RKO (cell line): ENCODE measurements around the gene NAPA.

ENCODE experiments used
- DNase-seq: peaks from one replicate; pipeline ENCODE4 v3.0.0-alpha.2; 2016; ENCODE audit warnings: low spot score

Gene NAPA

DNA sequence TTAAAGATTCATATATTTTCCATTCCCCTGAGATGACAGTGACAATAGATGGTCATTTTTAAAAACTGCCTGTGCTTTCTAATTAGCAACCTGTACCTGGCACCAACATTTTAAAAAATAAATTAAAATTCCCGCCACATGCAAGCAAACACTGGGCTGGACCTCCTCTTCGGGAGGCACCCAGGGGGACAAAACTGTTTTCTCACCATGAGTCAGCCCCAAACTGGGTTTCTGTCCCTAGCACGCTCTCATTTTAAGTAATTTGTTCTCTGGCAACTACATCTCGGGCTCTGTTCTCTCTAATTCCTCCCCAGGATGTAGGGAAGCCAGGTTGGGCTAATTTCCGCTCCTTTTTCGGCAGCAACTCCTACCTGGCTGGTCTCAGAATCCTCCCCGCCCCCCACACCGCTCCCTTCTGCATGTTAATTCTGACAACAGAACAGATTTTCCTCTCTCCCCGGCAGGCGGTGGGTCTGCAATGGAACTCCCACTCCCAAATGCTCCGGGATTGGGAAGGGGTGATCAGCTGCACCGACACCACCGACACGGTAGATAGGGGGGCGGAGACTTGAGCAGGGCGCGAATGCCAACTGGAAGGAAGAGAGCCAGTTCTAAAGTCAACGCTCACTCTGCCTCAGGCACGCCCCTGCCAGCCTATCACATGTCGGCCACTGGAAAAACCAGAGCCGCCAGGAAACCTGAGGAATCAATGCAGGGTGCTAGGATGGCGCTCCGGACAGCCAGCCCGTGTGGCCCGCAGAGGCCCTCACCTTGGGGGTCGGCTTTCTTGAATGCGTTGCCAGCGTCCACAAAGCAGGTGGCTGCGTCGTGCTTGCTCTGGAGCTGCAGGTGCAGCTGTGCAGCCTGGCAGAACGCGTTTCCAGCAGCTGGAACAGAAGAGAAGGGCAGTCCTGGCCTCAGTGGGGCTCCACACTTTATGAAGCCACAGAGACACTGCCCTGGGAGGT is 14.7 kb downstream of the NAPA start:
- DNase-seq: no peak

DNA sequence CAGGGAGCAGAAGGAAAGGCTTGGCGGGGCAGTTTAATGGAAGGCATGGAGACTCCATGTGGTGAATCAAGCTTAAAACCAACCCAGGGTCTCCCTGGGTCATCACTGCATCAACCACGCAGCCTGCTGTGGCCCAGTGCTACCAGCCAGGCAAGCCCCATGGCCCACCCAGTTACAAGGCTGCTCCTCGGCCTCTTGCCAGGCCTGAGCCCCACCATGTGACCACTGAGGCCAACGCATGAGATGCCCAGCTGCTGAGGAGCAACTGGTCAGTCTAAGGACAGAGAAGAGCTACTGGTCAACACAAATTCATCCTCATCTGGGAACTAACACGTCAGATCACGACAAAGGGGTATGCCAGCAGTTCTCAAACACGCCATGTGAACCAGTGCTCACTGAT is 15.5 kb downstream of the NAPA start:
- DNase-seq: no peak

DNA sequence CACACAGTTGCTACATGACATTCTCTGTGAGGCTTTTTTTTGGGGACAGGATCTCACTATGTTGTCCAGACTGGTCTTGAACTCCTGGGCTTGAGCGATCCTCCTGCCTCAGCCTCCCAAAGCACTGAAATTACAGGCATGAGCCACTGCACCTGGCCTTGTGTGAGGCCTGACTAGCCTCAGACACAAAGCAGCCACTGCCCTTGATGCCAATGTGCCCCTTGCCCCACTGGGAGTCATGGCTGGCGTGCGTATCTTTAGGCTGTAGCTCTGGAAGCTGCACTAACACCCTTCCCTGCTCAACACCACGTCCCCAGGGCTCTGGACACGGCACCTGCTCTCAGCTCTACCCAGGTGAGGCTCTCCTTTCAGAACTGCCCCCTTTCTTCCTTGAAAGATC is 16.3 kb downstream of the NAPA start:
- no peak for DNase-seq

DNA sequence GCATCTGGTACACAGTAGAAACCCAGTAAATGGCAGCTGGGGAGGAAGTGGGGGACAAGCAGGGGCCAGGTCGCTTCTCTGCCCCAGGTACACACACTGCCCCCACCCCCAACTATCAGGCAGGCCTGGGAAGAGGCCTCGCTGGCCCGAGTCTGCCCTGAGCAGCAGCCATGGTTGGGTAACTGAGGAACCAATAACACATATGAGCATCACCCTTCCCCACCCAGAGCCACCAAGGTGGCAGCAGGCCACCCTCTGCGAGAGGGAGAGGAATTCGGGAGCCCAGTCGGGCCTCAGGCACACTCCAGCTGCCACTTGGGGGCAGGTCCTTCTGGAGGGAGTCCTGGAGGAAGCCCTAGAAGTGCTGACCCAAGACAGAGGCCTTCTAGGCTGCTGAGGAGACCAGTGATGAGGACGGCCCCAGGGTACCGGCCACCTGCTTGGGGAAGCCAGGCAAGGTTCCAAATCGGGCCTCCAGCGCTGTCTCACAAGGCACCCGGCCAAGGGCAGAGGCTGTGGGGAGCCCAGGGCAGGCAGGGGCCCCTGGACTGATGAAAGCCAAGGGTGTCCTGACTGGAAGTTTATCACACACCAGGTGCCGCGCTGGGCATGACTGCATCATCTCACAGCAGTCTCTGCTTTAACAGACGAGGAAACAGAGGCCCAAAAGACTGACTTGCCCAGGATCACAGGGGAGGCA is 16.9 kb downstream of the NAPA start:
- DNase-seq: no peak

DNA sequence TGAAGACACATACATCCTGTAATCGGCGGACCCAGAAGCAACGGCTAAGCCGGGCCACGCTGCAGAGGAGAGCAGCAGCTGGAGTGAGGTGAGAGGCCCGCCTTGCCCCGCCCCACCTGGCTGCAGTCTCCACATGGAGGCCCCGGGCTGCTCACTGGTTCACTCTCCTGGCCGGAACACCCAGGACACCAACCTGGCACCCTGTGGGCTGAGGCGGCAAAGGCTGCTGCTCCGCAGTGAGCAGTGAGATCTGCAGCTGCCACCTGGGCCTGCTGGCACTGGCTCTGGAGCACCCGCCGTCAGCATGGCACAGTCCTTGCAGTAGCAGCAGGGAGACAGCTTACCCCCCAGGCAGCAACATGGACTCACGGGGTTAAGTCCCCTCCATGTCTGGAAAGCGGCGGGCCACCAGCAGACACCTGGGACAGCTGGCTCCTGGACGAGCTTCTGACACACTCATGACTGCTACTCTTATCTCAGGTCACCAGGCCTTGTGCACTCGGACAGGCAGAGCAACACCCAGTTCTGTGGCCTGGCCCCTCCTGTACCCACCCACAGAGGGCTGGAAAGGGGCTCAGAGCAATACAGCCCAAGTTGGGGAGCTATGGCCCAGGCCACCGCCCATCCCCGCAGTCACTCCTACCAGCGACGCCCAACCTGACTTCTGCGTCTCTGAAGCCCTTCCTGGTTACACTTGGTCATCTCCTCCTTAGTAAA is 17.7 kb downstream of the NAPA start:
- DNase-seq: no peak

DNA sequence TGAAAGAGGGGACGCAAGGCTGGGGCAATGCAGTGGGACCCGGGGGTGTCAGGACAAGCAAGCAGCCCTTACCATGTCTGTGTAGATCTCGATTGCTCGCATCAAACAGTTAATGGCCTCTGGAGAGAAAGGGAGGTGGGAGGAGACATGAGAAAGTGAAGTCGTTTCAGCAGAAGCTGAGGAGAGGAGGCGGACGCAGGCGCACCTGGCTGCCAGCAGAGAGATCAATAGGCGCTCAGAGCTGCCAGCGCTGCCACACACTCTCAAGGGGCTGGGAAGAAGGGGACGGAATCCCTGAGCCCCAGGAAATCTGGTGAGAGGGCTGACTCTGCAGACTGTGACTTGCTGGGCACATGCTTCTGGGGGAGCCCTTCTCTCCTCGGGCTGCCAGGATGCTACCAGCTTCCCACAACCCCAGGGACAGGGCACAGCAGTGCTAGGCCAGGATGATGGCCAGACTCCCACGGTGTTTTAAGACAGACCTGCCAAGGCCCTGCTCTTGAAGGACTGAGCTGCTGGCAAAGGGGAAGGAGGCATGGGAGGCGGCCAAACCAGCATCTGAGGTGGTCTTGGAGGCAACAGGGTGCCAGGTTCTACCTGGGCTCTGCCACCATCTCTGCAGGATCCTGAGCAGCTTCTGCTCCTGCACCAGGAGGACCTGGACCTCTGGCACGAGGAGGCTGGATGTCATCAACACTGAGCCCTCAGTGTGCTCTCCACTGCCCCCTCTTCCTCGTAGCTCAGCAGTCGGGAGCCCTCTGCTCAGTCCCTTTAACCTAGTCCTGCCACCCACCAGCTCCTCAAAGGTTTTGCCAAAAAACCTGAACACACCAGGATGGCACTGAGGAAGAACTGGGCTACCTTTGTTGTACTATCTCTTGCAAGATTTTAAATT is 19.1 kb downstream of the NAPA start:
- no peak for DNase-seq

DNA sequence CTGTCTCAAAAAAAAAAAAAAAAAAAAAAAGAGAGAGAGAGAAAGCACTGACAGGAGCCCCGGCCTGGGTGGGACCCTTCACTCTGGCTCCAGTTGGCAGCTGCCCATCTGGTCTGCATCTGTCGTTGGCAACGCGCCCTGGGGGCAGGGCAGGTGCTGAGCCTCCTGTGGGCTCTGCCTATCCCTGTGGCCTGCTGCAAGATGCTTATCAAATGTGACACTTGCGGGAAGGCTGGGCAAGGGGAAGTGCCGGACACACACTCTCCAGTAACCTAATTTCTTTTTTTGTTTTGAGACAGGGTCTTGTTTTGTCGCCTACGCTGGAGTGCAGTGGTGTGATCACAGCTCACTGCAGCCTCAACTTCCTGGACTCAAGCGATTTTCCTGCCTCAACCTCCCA is 20.1 kb downstream of the NAPA start:
- no peak for DNase-seq

DNA sequence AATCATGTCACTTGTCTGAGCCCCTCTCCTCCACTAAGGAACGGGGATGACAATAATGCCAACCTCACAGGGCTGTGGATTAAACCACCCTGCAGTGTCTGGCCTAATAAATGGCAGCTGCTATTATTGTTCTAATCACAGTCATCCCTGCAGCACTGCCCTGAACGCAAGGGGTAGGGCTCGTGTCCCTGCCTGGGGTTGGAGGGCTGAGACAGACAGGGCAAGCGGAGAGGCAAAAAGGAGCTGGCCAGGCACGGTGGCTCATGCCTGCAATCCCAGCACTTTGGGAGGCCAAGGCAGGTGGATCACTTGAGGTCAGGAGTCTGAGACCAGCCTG is 20.7 kb downstream of the NAPA start:
- no peak for DNase-seq

DNA sequence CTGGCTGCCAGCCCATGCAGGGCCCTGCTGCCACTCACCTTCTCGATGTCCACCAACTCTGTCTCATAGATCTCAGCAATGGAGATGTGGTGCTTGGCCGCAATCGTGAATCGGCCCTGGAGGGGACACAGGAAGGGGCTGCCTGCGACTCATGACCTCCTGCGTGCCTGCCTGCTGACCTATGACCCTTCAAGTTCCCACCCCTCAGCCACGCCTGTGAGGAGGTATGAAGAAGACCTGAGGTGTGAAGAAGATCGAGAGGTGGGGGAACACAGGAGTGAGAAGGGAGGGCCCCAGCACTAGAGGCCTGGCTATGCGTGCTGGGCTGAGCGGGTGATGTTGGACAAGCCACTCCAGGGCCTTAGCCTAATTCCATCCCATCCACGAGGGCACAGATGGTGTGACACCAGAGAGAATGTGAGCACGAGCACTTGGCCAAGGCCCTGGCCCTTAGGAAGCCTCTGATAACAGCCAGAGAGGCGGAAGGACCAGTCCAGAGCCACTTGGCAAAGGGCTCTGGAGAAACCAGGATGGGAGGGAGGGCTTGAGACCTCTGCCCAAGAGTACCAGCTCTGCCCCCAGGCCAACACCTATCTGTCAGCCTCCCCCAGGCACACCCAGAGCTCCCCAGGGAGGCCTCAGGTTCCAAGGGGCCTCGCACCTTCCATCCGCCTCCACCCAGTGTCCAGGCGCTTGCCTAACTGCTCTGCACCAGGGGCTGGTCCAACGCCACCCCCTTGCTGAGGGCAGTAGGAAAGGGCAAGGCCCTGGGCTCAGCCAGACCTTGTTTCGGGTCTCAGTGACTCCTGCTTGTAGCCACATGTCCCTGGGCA is 21.3 kb downstream of the NAPA start:
- no peak for DNase-seq

DNA sequence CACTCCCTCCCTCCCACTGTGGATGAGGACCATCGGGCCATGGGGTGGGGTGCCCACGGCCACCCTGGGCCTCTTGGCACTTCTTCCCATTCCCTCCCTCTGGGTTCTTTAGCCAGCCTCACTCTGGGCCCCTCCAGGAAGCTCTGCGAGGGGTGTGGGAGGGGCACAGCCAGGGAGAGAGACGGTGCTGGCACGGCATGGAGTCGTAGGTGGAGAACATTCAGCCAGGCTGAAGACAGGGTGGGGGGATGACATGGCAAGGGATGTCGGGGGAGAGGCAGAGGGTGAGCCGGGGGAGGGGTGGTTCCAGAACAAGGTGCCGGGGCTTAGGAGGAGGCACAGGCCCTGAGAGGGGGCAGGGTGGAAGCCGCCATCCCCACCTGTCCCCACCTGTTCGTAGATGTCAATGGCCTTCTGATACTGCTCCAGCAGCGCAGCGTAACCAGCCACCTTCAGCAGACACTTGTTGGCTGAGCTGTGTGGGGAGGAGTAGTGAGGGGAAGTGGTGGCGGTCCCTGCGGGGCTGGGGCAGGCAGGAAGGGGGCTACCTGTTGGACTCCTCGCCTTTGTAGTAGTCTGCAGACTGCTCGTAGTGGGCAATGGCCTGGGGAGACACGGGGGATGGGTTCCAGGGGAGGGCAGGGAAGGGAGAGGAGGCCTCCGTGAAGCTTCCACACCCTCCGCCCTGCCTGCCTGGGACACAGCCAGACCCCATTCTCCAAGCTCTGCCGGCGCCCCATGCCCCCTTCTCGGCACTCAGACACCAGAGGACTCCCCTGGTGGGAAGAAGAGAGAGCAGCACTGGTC is 22.1 kb downstream of the NAPA start:
- no peak for DNase-seq

DNA sequence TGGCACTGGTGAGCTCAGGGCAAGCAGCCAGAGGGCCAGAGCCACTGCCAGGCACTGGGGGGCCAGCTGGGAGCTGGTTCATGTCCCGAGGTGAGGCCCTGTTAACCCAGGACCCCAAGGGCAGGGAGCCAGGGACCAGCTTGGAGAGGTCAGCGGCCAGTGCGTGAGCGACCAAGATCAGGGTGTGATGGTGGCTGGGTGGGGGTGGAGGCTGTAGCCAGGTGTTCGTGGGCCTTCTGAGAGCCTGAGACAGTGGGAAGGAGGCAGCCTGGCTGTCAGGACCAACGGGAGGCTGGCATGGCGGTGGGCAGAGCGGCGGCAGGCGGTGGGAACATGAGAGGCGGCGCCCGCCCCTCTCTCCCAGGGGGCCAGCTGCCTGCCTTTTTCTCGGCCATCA is 22.7 kb downstream of the NAPA start:
- DNase-seq: no peak

DNA sequence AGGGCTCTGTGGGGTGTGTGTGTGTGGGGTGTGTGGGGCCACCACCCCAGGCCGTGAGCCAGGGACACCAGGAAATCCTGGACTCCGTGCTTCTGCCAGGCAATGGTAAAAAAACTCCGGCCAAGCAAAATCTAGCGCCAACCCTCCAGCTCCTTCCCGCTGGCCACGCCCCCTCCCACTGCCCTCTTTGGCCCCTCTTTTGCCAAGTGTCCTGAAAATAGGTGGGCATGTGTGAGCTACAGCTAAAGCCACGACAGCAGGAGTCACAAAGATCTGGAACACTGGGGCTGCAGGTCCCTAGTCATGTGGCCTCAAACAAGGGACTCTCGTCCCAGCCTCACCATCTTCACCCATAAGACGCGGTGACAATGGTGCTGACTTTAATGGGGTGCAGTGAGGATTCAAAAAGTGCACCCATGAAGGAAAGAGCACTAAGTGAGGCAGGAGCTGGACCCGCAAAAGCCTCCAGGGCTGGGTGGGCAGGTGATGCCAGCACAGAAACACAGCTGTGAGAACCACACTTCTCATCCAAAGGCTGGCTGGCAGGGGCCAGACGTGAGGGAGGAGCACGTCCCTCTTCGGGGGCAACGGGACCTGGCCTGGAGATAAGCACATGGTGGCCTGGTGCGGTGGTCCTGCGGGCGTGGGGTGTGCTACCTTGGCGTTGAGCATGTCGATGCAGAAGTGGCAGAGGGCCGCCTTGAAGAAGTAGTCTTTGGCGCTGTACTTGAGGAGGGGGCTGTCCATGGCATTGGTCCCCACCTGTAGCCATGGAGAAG is 23.3 kb downstream of the NAPA start:
- DNase-seq: no peak

DNA sequence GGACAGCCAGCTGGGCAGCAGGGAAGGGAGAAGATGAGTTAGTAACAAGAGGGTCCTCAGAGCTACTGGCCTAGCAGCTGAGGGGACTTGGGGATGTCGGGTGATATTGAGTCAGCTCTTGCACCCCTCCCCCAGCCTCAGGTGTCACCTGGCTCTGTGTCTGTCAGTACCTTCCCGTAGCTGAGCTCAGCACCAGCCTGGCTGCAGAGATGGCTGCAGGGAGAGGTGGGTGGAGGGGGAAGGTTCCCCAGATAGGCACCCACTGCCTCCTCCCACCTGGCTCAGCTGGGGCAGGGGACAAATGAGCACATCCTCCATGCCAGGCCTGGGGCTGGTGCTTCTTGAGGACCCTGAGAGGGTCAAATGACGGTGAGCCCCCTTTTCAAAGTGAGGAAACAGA is 24.0 kb downstream of the NAPA start:
- no peak for DNase-seq

DNA sequence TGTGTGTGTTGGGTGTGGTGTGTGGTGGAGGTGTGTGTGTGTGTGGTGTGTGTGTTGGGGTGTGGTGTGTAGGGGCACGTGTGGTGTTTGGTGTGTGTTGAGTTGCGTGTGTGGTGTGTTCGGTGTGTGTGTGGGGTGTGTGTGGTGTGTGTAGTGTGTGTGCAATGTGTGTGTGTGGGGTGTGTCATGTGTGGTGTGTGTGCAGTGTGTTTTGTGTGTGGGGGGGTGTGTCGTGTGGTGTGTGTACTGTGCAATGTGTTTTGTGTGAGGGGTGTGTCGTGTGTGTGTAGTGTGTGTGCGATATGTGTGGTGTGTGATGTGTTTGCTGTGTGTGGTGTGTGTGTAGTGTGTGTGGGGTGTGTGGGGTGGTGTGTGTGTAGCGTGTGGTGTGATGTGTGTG is 24.8 kb downstream of the NAPA start:
- DNase-seq: no peak

DNA sequence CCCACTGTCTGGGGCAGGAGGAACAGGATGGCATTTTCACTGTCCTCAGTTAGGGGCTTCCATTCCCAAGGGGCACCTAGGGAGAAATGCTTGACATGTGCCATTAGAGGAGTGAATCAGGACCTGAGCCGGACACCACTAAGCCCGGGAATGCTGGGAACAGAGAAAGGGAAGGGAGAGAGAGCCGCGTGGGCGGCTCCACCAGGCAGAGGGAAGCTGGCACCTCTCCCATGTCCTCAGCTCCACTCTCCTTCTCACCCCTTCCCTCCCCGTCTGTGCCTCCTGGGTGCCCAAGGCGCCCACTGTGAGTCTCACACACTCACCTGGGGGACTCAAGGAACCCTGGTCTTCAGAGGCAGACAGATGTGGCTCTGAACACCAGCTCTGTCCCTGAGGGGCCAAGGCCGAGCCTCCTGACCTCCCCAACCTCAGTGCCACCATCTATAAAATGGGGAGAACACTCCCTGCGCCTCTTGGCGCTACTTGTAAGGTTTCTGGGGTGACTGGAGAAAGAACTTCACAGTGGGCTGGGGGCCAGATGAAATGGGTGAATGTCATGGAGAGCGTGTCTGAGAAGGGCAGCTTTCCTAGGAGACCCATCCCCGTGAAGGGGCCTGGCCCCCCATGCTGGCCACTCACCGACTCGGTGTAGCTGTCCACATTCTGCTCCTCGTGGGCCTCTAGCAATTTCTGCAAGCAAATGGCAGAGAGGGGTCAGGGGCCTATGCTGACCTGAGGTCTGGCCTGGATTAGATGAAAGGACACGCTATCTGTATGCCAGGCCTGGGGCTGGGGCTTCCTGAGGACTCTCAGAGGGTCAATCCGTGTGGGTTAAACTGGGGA is 25.6 kb downstream of the NAPA start:
- DNase-seq: no peak

DNA sequence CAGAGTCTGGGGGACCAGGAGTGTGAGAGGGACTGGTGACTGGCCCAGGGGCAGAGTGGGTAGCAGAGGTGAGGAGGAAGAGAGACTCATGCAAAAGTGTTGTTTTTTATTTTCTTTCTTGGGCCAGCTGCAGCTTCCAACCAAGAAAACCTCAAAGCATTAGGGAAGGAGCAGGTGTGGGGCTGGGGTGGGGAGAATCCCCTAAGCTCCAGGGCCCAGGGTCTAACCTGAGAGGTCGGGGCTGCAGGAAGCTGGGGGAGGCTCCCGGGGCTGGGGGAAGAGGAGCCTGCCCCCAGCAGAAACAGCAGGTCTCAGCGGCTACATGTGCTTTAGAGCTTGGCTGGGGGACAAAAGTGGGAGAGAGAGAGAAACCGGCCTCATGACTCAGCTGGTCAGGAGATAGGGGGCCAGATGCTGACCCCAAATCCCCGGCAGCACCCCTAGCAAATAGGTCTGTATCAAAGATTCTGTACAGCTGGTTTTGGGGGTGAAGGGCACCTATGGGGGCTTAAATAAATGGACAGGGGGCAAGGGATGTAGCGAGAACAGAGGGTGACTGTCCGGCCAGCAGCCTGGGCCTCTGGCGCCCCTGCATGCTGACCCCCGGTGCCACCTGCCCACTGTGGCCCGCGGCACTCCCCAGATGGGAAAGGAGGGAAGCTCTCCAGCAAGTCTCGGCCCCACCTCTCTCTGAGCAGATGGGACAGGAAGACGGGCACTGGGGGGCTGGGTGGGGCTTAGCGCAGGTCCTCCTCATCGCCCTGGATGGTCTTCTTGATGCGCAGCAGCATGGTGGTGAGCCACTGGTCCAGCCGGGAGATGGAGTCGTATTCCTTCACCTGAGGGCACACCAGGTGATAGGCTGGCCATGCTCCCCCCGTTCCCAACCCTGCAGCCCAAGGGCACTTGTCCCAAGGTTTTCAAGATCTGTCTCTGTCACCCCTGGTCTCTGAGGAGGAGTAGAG is 27.0 kb downstream of the NAPA start:
- no peak for DNase-seq

DNA sequence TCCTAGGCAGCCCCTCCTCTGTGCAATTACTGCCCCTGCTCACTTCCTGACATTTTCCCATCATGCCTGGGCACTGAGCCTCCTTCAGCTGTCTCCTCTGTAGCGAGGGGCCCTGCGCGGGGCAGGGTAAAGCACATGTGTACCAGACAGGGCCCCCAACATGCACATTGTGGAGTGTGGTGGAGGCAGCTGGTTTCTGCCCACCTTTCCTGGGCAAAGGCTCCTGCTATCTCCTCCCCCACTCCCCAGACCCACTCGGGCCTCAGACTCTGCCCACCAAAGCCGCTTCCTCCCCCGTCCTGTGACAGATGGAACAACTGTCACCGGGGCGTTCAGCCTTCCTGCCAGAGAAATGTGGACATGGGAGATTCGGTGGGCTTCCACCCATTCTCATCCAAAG is 28.0 kb downstream of the NAPA start:
- DNase-seq: no peak
